ENCODE results near the gene RBM3. TPM values are rescaled to one million over a fixed set of nuclear protein-coding genes. Genes with fewer than 3 reads are reported as not detected.
A peak's percentile ranks its signal among the peaks of the same experiment; 100 is the strongest.
"Not testable (repeated sequence)": the region's sequence is repeated elsewhere in the genome, so short reads cannot be mapped to it uniquely, and the experiment has no call there.

RBM3 gene
- 153 TPM for polyA plus RNA-seq (2013, experiment 1 of 2)
- 164 TPM for polyA plus RNA-seq (2013, experiment 2 of 2)

DNA sequence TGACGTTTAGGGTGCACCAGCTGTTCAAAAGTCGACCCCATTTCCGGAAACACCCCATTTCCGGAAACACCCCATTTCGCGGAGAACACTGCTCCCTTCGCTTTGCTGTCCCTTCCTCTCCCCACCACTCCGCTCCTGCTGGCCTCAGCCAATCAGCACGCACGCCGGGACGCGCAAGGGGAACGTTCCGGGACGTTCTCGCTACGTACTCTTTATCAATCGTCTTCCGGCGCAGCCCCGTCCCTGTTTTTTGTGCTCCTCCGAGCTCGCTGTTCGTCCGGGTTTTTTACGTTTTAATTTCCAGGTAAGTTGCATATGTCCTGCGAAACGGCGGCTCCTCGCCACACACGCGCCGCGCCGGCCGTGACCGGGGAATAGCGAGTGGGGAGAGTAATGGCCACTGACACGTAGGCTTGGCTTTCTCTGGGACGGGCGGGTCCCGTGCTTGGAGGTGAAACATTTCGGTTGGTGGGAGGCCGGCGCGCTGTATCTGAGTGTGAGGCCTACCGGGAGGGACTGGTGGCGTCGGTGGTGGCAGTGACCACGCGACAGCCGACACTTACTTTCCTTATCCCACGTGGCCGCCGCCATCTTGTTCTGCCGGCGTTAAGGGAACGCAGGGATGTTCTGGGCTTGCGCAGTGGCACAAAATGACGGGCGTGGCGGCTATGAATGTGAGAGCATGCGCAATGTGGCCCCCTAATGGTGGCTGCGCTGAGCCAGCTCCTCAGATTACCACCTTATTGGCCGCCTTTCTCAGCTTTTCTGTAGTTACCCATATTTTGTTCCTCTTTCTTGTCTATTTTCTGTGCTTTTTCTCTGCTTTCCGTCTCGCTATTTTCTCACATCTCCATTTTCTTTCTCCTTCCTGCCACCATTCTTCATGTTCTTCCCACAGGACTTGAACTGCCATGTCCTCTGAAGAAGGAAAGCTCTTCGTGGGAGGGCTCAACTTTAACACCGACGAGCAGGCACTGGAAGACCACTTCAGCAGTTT is at the start of gene RBM3:
Gene RBM3 (plus strand): TSS at position 215 of the 997 bp plus-strand sequence. CDS start 697 bp downstream, at position 912.
- H3K9ac ChIP-seq (ENCODE audit: low read depth, low read length, poor library complexity) = peak within 1 kb of the TSS; percentile 89

DNA sequence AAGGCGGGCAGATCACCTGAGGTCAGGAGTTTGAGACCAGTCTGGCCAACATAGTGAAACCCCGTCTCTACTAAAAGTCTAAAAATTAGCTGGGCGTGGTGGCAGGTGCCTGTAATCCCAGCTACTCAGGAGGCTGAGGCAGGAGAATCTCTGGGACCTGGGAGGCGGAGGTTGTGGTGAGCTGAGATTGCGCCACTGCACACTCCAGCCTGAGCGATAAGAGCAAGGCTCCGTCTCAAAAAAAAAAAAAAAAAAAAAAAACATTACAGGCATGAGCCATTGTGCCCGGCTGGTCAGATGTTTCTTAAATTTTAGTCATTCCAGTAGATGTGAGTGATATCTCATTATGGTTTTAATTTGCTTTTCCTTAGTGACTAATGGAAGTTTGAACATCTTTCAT is 48.4 kb upstream of the RBM3 start:
- DNase-seq (ENCODE audit: low spot score); H4K8ac ChIP-seq (ENCODE audit: low read depth, low read length); H2BK15ac ChIP-seq (ENCODE audit: low read length); H3K9ac ChIP-seq (ENCODE audit: low read depth, low read length, poor library complexity); H3K27me3 ChIP-seq (ENCODE audit: control insufficient read depth in 3 of 3, insufficient read depth in 3 of 3, low read depth in 1 of 3, low read length in 3 of 3); H3K79me1 ChIP-seq (ENCODE audit: low read depth, low read length); H3K4me2 ChIP-seq (ENCODE audit: insufficient read depth, low read length, poor library complexity, severe bottlenecking); H4K91ac ChIP-seq (ENCODE audit: low read depth, low read length, poor library complexity); H3K27ac ChIP-seq (replicated peaks; ENCODE audit: low read length); H3K4me3 ChIP-seq (ENCODE audit: low read length in 2 of 2); H2BK120ac ChIP-seq (ENCODE audit: low read depth, low read length); H2BK12ac ChIP-seq (ENCODE audit: low read length); H2AFZ ChIP-seq (ENCODE audit: low read length); H3K9me3 ChIP-seq (replicated peaks in 1 of 2; ENCODE audit: control insufficient read depth in 2 of 2, insufficient read depth in 1 of 2, low read depth in 1 of 2, low read length in 2 of 2); H2BK5ac ChIP-seq (ENCODE audit: low read length); H2AK5ac ChIP-seq (ENCODE audit: low read depth, low read length); H3K18ac ChIP-seq (ENCODE audit: low read length); H3K14ac ChIP-seq (ENCODE audit: low read length); H3K23ac ChIP-seq (ENCODE audit: low read depth, low read length, poor library complexity); H3K4ac ChIP-seq (ENCODE audit: low read length); H3K4me1 ChIP-seq (ENCODE audit: control insufficient read depth in 2 of 2, insufficient read depth in 1 of 2, low read depth in 1 of 2, low read length in 2 of 2): not testable (repeated sequence)
- peaks cover 16 to 47% of the 10 kb centered on the region in 2 donors for H3K36me3 ChIP-seq (replicated peaks in 1 of 2; ENCODE audit: control insufficient read depth in 2 of 2, insufficient read depth in 2 of 2, low read length in 2 of 2)
- no CpG with 5 or more reads among the region's 8 CpGs for WGBS, 2 donors (ENCODE audit: extremely low coverage in 2 of 2, insufficient read length in 2 of 2, insufficient replicate concordance in 1 of 2)

More for the DNA sequence above, at the start of gene RBM3:
- Histone ChIP-seq H2AK5ac (ENCODE audit: low read depth, low read length) (no peak within 1 kb of the TSS), H3K27ac (replicated peaks; ENCODE audit: low read length) (peak within 1 kb of the TSS; percentile 79), H3K14ac (ENCODE audit: low read length) (peak within 1 kb of the TSS; percentile 25), H3K9me3 (replicated peaks in 1 of 2; ENCODE audit: control insufficient read depth in 2 of 2, insufficient read depth in 1 of 2, low read depth in 1 of 2, low read length in 2 of 2) (no peaks in the 10 kb centered on the region), H3K79me1 (ENCODE audit: low read depth, low read length) (peaks cover 5% of the 10 kb centered on the region), H2AFZ (ENCODE audit: low read length) (peak within 1 kb of the TSS; percentile 81), H2BK15ac (ENCODE audit: low read length) (no peak within 1 kb of the TSS), H3K27me3 (ENCODE audit: control insufficient read depth in 3 of 3, insufficient read depth in 3 of 3, low read depth in 1 of 3, low read length in 3 of 3) (no peaks in the 10 kb centered on the region), H2BK5ac (ENCODE audit: low read length) (peak within 1 kb of the TSS; percentile 5), H4K91ac (ENCODE audit: low read depth, low read length, poor library complexity) (peak within 1 kb of the TSS; percentile 87), H3K23ac (ENCODE audit: low read depth, low read length, poor library complexity) (peak within 1 kb of the TSS; percentile 34), H3K36me3 (replicated peaks in 1 of 2; ENCODE audit: control insufficient read depth in 2 of 2, insufficient read depth in 2 of 2, low read length in 2 of 2) (peaks cover 21 to 46% of the 10 kb centered on the region in 2 donors), H4K8ac (ENCODE audit: low read depth, low read length) (peak within 1 kb of the TSS; percentile 43), H3K4me1 (ENCODE audit: control insufficient read depth in 2 of 2, insufficient read depth in 1 of 2, low read depth in 1 of 2, low read length in 2 of 2) (peaks cover 8 to 9% of the 10 kb centered on the region in 2 donors), H3K4ac (ENCODE audit: low read length) (no peak within 1 kb of the TSS), H2BK12ac (ENCODE audit: low read length) (no peak within 1 kb of the TSS), H3K4me2 (ENCODE audit: insufficient read depth, low read length, poor library complexity, severe bottlenecking) (peak within 1 kb of the TSS; percentile 62), H3K18ac (ENCODE audit: low read length) (peak within 1 kb of the TSS; percentile 97), H2BK120ac (ENCODE audit: low read depth, low read length) (no peak within 1 kb of the TSS), H3K4me3 (ENCODE audit: low read length in 2 of 2) (peak within 1 kb of the TSS; percentile 78 to 93)
- no CpG with 5 or more reads among the region's 71 CpGs for WGBS, 2 donors (ENCODE audit: extremely low coverage in 2 of 2, insufficient read length in 2 of 2, insufficient replicate concordance in 1 of 2)
- peak; percentile 67 for DNase-seq (ENCODE audit: low spot score)

DNA sequence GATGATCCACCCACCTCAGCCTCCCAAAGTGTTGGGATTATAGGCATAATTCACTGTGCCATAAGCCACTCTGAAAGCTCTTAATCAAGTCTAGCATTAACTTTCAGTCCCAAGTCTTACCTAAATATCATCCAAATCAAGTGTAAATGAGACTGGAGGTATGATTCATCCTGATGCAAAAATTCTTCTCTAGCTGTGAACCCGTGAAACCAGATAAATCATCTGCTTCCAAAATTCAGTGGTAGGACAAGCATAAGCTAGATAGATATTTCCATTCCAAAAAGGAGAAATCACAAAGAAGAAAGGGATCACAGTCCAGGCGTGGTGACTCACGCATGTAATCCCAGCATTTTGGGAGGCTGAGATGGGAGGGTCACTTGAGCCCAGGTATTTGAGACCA is 43.5 kb upstream of the RBM3 start:
- H3K9me3 ChIP-seq (replicated peaks in 1 of 2; ENCODE audit: control insufficient read depth in 2 of 2, insufficient read depth in 1 of 2, low read depth in 1 of 2, low read length in 2 of 2) = no peaks in the 10 kb centered on the region
- H3K27ac ChIP-seq (replicated peaks; ENCODE audit: low read length) = no peak overlapping the region

DNA sequence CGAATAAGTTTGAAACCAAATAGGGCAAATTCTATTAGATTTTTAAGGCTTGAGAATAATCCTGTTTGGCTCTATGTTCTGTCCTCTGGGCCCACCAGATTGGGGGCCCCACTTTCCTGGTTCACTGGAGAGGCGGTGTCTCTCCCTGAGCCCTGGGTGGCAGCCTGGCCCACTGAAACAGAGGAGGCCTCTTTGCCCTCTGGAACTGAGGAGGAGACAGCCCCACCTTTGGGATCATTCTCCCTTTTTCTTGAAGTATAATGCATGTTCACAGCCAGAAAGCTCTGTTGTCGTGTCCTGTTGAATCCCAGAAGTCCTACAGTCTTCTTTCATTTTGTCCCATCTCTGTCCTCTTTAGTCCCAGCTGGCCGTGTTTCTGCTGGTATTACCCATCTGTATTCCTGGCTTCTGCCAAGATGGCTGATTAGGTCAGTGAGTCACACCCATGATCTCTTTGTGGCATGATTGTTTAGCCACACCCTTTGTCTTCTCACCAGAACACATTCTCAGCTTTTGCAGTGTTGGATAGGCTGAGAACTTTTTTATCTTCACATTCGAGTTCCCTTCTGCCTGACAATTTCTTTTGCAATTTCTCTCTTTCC is 42.8 kb upstream of the RBM3 start:
- Histone ChIP-seq H2AK5ac (ENCODE audit: low read depth, low read length) (no peak overlapping the region), H2AFZ (ENCODE audit: low read length) (no peak overlapping the region), H2BK12ac (ENCODE audit: low read length) (no peak overlapping the region), H3K9me3 (replicated peaks in 1 of 2; ENCODE audit: control insufficient read depth in 2 of 2, insufficient read depth in 1 of 2, low read depth in 1 of 2, low read length in 2 of 2) (no peaks in the 10 kb centered on the region), H3K36me3 (replicated peaks in 1 of 2; ENCODE audit: control insufficient read depth in 2 of 2, insufficient read depth in 2 of 2, low read length in 2 of 2) (peaks cover 12 to 28% of the 10 kb centered on the region in 2 donors), H2BK5ac (ENCODE audit: low read length) (no peak overlapping the region), H3K4me1 (ENCODE audit: control insufficient read depth in 2 of 2, insufficient read depth in 1 of 2, low read depth in 1 of 2, low read length in 2 of 2) (no peaks in the 10 kb centered on the region), H3K27ac (replicated peaks; ENCODE audit: low read length) (no peak overlapping the region), H3K27me3 (ENCODE audit: control insufficient read depth in 3 of 3, insufficient read depth in 3 of 3, low read depth in 1 of 3, low read length in 3 of 3) (no peaks in the 10 kb centered on the region), H3K18ac (ENCODE audit: low read length) (no peak overlapping the region), H3K14ac (ENCODE audit: low read length) (no peak overlapping the region), H4K8ac (ENCODE audit: low read depth, low read length) (no peak overlapping the region), H2BK120ac (ENCODE audit: low read depth, low read length) (no peak overlapping the region), H3K23ac (ENCODE audit: low read depth, low read length, poor library complexity) (no peak overlapping the region), H4K91ac (ENCODE audit: low read depth, low read length, poor library complexity) (no peak overlapping the region), H2BK15ac (ENCODE audit: low read length) (no peak overlapping the region), H3K79me1 (ENCODE audit: low read depth, low read length) (peaks cover 1% of the 10 kb centered on the region), H3K4me2 (ENCODE audit: insufficient read depth, low read length, poor library complexity, severe bottlenecking) (no peak overlapping the region), H3K9ac (ENCODE audit: low read depth, low read length, poor library complexity) (no peak overlapping the region), H3K4me3 (ENCODE audit: low read length in 2 of 2) (no peak overlapping the region), H3K4ac (ENCODE audit: low read length) (no peak overlapping the region)
- DNase-seq (ENCODE audit: low spot score) = no peak
- no CpG with 5 or more reads among the region's 5 CpGs for WGBS, 2 donors (ENCODE audit: extremely low coverage in 2 of 2, insufficient read length in 2 of 2, insufficient replicate concordance in 1 of 2)

More for the DNA sequence above, 43.5 kb upstream of the RBM3 start:
- no peak overlapping the region for H2AK5ac ChIP-seq (ENCODE audit: low read depth, low read length)
- no peak overlapping the region for H3K9ac ChIP-seq (ENCODE audit: low read depth, low read length, poor library complexity)
- no peak overlapping the region for H2BK120ac ChIP-seq (ENCODE audit: low read depth, low read length)
- H2BK5ac ChIP-seq (ENCODE audit: low read length) = no peak overlapping the region
- H3K4me2 ChIP-seq (ENCODE audit: insufficient read depth, low read length, poor library complexity, severe bottlenecking) = no peak overlapping the region
- no peak overlapping the region for H2AFZ ChIP-seq (ENCODE audit: low read length)
- H2BK12ac ChIP-seq (ENCODE audit: low read length) = no peak overlapping the region
- no peak overlapping the region for H4K8ac ChIP-seq (ENCODE audit: low read depth, low read length)
- H3K4me1 ChIP-seq (ENCODE audit: control insufficient read depth in 2 of 2, insufficient read depth in 1 of 2, low read depth in 1 of 2, low read length in 2 of 2) = no peaks in the 10 kb centered on the region
- no peak overlapping the region for H3K18ac ChIP-seq (ENCODE audit: low read length)
- H3K36me3 ChIP-seq (replicated peaks in 1 of 2; ENCODE audit: control insufficient read depth in 2 of 2, insufficient read depth in 2 of 2, low read length in 2 of 2) = peaks cover 13 to 33% of the 10 kb centered on the region in 2 donors
- no peak overlapping the region for H4K91ac ChIP-seq (ENCODE audit: low read depth, low read length, poor library complexity)
- H2BK15ac ChIP-seq (ENCODE audit: low read length) = no peak overlapping the region
- no peak for DNase-seq (ENCODE audit: low spot score)
- no peak overlapping the region for H3K4ac ChIP-seq (ENCODE audit: low read length)
- H3K27me3 ChIP-seq (ENCODE audit: control insufficient read depth in 3 of 3, insufficient read depth in 3 of 3, low read depth in 1 of 3, low read length in 3 of 3) = no peaks in the 10 kb centered on the region
- no peak overlapping the region for H3K4me3 ChIP-seq (ENCODE audit: low read length in 2 of 2)
- no peak overlapping the region for H3K14ac ChIP-seq (ENCODE audit: low read length)
- no CpG with 5 or more reads among the region's 3 CpGs for WGBS, 2 donors (ENCODE audit: extremely low coverage in 2 of 2, insufficient read length in 2 of 2, insufficient replicate concordance in 1 of 2)
- H3K23ac ChIP-seq (ENCODE audit: low read depth, low read length, poor library complexity) = no peak overlapping the region
- peaks cover 1% of the 10 kb centered on the region for H3K79me1 ChIP-seq (ENCODE audit: low read depth, low read length)
